GM23338 (cell line): ENCODE results near the gene RICTOR. TPM values are rescaled to one million over a fixed set of nuclear protein-coding genes. Genes with fewer than 3 reads are reported as not detected.

Experiments used
- ATAC-seq: fragments of 200-7000 bp; cut with Tn5 transposase; 3 replicates; pipeline ENCODE4 v1.9.1; 2020
- DNase-seq: peaks from one replicate; pipeline ENCODE4 v3.0.0-alpha.2; 2015; ENCODE audit warnings: low spot score
- H2AFZ ChIP-seq: fragments of 200-600 bp; sonication (generic); 2 replicates; pipeline ENCODE4 v1.8.0; 2016; ENCODE audit warnings: antibody characterized with exemption, mild to moderate bottlenecking, moderate library complexity
- H3F3A ChIP-seq: fragments of 200-600 bp; sonication (generic); replicated peaks from 2 replicates; pipeline ENCODE4 v1.8.0; 2017; ENCODE audit warnings: antibody characterized with exemption, mixed run types, low read depth
- H3K27ac ChIP-seq: fragments of 200-600 bp; sonication (generic); 2 replicates; pipeline ENCODE4 v1.6.1; 2016; ENCODE audit warnings: low read depth
- H3K27me3 ChIP-seq: fragments of 200-600 bp; sonication (generic); 2 replicates; pipeline ENCODE4 v1.8.0; 2016; ENCODE audit warnings: mild to moderate bottlenecking, mixed run types, moderate library complexity; ENCODE audit not compliant: insufficient read depth
- H3K36me3 ChIP-seq: fragments of 200-600 bp; sonication (generic); 2 replicates; pipeline ENCODE4 v1.8.0; 2016; ENCODE audit warnings: mild to moderate bottlenecking; ENCODE audit not compliant: insufficient read depth
- H3K4me1 ChIP-seq: fragments of 200-600 bp; sonication (generic); 2 replicates; pipeline ENCODE4 v1.8.0; 2016; ENCODE audit warnings: mild to moderate bottlenecking, moderate library complexity; ENCODE audit not compliant: insufficient read depth
- H3K4me2 ChIP-seq: fragments of 200-600 bp; sonication (generic); 2 replicates; pipeline ENCODE4 v1.7.1; 2017; ENCODE audit warnings: mixed run types
- H3K4me3 ChIP-seq: fragments of 200-600 bp; sonication (generic); 2 replicates; pipeline ENCODE4 v1.6.1; 2016; ENCODE audit warnings: mixed run types
- H3K79me2 ChIP-seq: fragments of 200-600 bp; sonication (generic); replicated peaks from 2 replicates; pipeline ENCODE4 v1.8.0; 2017; ENCODE audit warnings: mild to moderate bottlenecking; ENCODE audit not compliant: insufficient read depth
- H3K9me2 ChIP-seq: fragments of 200-600 bp; sonication (generic); 2 replicates; pipeline ENCODE4 v1.8.0; 2017; ENCODE audit not compliant: insufficient read depth
- H4K20me1 ChIP-seq: fragments of 200-600 bp; sonication (generic); replicated peaks from 2 replicates; pipeline ENCODE4 v1.8.0; 2017; ENCODE audit warnings: mild to moderate bottlenecking; ENCODE audit not compliant: insufficient read depth
- H3K27ac Mint-ChIP-seq: 2 replicates; pipeline ENCODE4 v1.8.0; 2020; ENCODE audit warnings: inconsistent platforms, mild to moderate bottlenecking, moderate library complexity, mixed read lengths
- H3K27me3 Mint-ChIP-seq: 3 replicates; pipeline ENCODE4 v1.8.0; 2022; ENCODE audit warnings: low read depth, mild to moderate bottlenecking, moderate library complexity, mixed read lengths, inconsistent platforms; ENCODE audit not compliant: insufficient read depth, poor library complexity
- H3K36me3 Mint-ChIP-seq: 3 replicates; pipeline ENCODE4 v1.8.0; 2021; ENCODE audit warnings: low read depth, mild to moderate bottlenecking, inconsistent platforms, moderate library complexity, mixed read lengths
- H3K4me1 Mint-ChIP-seq: 3 replicates; pipeline ENCODE4 v1.8.0; 2020; ENCODE audit warnings: mild to moderate bottlenecking, inconsistent platforms, mixed read lengths
- H3K4me3 Mint-ChIP-seq: 3 replicates; pipeline ENCODE4 v1.8.0; 2021; ENCODE audit warnings: moderate library complexity, mild to moderate bottlenecking, inconsistent platforms, mixed read lengths
- H3K9me3 Mint-ChIP-seq: 3 replicates; pipeline ENCODE4 v1.8.0; 2020; ENCODE audit warnings: moderate library complexity, mild to moderate bottlenecking, inconsistent platforms, mixed read lengths
- CREB1 ChIP-seq: fragments of 250-450 bp; sonication (Bioruptor Pico); IDR thresholded peaks from 2 replicates; pipeline ENCODE4 v1.5.0; 2020; ENCODE audit warnings: low read depth, mild to moderate bottlenecking, moderate library complexity
- EZH2phosphoT487 ChIP-seq: fragments of 200-600 bp; sonication (generic); IDR thresholded peaks from one replicate; pipeline ENCODE4 v1.8.1; 2018; ENCODE audit warnings: antibody characterized with exemption; ENCODE audit not compliant: unreplicated experiment
- NANOG ChIP-seq: IDR thresholded peaks from 2 replicates; pipeline ENCODE4 v1.6.1; 2016; ENCODE audit warnings: antibody characterized with exemption, borderline replicate concordance
- STAT1 ChIP-seq: IDR thresholded peaks from one replicate; pipeline ENCODE4 v1.6.1; 2016; ENCODE audit warnings: antibody characterized with exemption; ENCODE audit not compliant: unreplicated experiment
- ZNF114 ChIP-seq: fragments of 250-450 bp; sonication (Bioruptor Pico); IDR thresholded peaks from 2 replicates; pipeline ENCODE4 v1.5.0; 2020; ENCODE audit warnings: mild to moderate bottlenecking, moderate library complexity
- ZNF331 ChIP-seq: fragments of 250-450 bp; sonication (Bioruptor Pico); IDR thresholded peaks from 2 replicates; pipeline ENCODE4 v1.5.0; 2020; ENCODE audit warnings: low read depth, mild to moderate bottlenecking, moderate library complexity
- polyA plus RNA-seq: library from polyadenylated mRNA; unstranded; fragments of >200 nt; fragmentation: Nextera tagmentation; extraction: Ambion mirVana; gene quantifications from 2 replicates; pipeline ENCODE4 v1.2.1, GENCODE V29; 2016
- total RNA-seq: library from RNA; depleted of rRNA; stranded (reverse); fragments of >200 nt; shearing (Covaris generic); gene quantifications from 2 replicates; pipeline ENCODE4 v1.2.3, GENCODE V29; 2014
- TF ChIP-seq, protein P1 (sequence below): IDR thresholded peaks from 2 replicates; pipeline ENCODE4 v1.6.1; 2016; ENCODE audit warnings: antibody characterized with exemption
- TF ChIP-seq, protein P2 (sequence below): fragments of 250-450 bp; sonication (Bioruptor Pico); IDR thresholded peaks from 2 replicates; pipeline ENCODE4 v1.5.0; 2020; ENCODE audit warnings: mild to moderate bottlenecking, moderate library complexity
- TF ChIP-seq, protein P3 (sequence below): IDR thresholded peaks from one replicate; pipeline ENCODE4 v1.6.1; 2018; ENCODE audit warnings: antibody characterized with exemption; ENCODE audit not compliant: unreplicated experiment

The RICTOR gene
- total and polyA plus RNA-seq, 2 experiments from 2014 or later: 9.9 to 27.4 TPM

- peak; percentile 64 for ATAC-seq
- no peak overlapping the region for H3K27ac Mint-ChIP-seq
Measured at GRCh38 chr5:38921174-38921573, 153.0 kb downstream of the RICTOR start.

More at GRCh38 chr5:38921174-38921573, 153.0 kb downstream of the RICTOR start:
- Histone ChIP-seq H3K9me2 (0 out of 2 replicates have a peak, but pooled peaks cover 8% of the 10 kb centered on the region), H2AFZ (no peak overlapping the region), H3K4me1 (peaks cover 13% of the 10 kb centered on the region; the same call in 1 of the 2 replicates), H3K27me3 (no peaks in the 10 kb centered on the region), H3K4me2 (no peak overlapping the region), H3K79me2 (no peaks in the 10 kb centered on the region), H3K36me3 (no peaks in the 10 kb centered on the region), H3F3A (no peaks in the 10 kb centered on the region), H4K20me1 (no peaks in the 10 kb centered on the region), H3K4me3 (no peak overlapping the region), H3K27ac (no peak overlapping the region)
- H3K4me1 Mint-ChIP-seq: peaks cover 14% of the 10 kb centered on the region
- H3K4me3 Mint-ChIP-seq: no peak overlapping the region
- H3K27me3 Mint-ChIP-seq: peaks cover 3% of the 10 kb centered on the region
- TF ChIP-seq ZNF114 (CRISPR knock-in tag) (no peak), EZH2phosphoT487 (no peak), STAT1 (no peak), ZNF331 (CRISPR knock-in tag) (no peak), CREB1 (no peak), NANOG (no peak)
- TF ChIP-seq, protein P1, sequence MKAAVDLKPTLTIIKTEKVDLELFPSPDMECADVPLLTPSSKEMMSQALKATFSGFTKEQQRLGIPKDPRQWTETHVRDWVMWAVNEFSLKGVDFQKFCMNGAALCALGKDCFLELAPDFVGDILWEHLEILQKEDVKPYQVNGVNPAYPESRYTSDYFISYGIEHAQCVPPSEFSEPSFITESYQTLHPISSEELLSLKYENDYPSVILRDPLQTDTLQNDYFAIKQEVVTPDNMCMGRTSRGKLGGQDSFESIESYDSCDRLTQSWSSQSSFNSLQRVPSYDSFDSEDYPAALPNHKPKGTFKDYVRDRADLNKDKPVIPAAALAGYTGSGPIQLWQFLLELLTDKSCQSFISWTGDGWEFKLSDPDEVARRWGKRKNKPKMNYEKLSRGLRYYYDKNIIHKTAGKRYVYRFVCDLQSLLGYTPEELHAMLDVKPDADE: no peak
- TF ChIP-seq, protein P2, sequence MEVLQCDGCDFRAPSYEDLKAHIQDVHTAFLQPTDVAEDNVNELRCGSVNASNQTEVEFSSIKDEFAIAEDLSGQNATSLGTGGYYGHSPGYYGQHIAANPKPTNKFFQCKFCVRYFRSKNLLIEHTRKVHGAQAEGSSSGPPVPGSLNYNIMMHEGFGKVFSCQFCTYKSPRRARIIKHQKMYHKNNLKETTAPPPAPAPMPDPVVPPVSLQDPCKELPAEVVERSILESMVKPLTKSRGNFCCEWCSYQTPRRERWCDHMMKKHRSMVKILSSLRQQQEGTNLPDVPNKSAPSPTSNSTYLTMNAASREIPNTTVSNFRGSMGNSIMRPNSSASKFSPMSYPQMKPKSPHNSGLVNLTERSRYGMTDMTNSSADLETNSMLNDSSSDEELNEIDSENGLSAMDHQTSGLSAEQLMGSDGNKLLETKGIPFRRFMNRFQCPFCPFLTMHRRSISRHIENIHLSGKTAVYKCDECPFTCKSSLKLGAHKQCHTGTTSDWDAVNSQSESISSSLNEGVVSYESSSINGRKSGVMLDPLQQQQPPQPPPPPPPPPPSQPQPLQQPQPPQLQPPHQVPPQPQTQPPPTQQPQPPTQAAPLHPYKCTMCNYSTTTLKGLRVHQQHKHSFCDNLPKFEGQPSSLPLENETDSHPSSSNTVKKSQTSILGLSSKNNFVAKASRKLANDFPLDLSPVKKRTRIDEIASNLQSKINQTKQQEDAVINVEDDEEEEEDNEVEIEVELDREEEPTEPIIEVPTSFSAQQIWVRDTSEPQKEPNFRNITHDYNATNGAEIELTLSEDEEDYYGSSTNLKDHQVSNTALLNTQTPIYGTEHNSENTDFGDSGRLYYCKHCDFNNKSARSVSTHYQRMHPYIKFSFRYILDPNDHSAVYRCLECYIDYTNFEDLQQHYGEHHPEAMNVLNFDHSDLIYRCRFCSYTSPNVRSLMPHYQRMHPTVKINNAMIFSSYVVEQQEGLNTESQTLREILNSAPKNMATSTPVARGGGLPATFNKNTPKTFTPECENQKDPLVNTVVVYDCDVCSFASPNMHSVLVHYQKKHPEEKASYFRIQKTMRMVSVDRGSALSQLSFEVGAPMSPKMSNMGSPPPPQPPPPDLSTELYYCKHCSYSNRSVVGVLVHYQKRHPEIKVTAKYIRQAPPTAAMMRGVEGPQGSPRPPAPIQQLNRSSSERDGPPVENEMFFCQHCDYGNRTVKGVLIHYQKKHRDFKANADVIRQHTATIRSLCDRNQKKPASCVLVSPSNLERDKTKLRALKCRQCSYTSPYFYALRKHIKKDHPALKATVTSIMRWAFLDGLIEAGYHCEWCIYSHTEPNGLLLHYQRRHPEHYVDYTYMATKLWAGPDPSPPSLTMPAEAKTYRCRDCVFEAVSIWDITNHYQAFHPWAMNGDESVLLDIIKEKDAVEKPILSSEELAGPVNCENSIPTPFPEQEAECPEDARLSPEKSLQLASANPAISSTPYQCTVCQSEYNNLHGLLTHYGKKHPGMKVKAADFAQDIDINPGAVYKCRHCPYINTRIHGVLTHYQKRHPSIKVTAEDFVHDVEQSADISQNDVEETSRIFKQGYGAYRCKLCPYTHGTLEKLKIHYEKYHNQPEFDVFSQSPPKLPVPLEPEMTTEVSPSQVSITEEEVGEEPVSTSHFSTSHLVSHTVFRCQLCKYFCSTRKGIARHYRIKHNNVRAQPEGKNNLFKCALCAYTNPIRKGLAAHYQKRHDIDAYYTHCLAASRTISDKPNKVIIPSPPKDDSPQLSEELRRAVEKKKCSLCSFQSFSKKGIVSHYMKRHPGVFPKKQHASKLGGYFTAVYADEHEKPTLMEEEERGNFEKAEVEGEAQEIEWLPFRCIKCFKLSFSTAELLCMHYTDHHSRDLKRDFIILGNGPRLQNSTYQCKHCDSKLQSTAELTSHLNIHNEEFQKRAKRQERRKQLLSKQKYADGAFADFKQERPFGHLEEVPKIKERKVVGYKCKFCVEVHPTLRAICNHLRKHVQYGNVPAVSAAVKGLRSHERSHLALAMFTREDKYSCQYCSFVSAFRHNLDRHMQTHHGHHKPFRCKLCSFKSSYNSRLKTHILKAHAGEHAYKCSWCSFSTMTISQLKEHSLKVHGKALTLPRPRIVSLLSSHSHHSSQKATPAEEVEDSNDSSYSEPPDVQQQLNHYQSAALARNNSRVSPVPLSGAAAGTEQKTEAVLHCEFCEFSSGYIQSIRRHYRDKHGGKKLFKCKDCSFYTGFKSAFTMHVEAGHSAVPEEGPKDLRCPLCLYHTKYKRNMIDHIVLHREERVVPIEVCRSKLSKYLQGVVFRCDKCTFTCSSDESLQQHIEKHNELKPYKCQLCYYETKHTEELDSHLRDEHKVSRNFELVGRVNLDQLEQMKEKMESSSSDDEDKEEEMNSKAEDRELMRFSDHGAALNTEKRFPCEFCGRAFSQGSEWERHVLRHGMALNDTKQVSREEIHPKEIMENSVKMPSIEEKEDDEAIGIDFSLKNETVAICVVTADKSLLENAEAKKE (CRISPR knock-in tag): 0 out of 2 replicates have a peak, but pooled peaks have one; percentile 40
- TF ChIP-seq, protein P3, sequence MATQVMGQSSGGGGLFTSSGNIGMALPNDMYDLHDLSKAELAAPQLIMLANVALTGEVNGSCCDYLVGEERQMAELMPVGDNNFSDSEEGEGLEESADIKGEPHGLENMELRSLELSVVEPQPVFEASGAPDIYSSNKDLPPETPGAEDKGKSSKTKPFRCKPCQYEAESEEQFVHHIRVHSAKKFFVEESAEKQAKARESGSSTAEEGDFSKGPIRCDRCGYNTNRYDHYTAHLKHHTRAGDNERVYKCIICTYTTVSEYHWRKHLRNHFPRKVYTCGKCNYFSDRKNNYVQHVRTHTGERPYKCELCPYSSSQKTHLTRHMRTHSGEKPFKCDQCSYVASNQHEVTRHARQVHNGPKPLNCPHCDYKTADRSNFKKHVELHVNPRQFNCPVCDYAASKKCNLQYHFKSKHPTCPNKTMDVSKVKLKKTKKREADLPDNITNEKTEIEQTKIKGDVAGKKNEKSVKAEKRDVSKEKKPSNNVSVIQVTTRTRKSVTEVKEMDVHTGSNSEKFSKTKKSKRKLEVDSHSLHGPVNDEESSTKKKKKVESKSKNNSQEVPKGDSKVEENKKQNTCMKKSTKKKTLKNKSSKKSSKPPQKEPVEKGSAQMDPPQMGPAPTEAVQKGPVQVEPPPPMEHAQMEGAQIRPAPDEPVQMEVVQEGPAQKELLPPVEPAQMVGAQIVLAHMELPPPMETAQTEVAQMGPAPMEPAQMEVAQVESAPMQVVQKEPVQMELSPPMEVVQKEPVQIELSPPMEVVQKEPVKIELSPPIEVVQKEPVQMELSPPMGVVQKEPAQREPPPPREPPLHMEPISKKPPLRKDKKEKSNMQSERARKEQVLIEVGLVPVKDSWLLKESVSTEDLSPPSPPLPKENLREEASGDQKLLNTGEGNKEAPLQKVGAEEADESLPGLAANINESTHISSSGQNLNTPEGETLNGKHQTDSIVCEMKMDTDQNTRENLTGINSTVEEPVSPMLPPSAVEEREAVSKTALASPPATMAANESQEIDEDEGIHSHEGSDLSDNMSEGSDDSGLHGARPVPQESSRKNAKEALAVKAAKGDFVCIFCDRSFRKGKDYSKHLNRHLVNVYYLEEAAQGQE: peak; percentile 79
- H3K36me3 Mint-ChIP-seq: peaks cover under 1% of the 10 kb centered on the region; the same call in 1 of the 3 replicates
- peak; percentile 54 for DNase-seq
- H3K9me3 Mint-ChIP-seq: 0 out of 3 replicates have a peak, but pooled peaks cover under 1% of the 10 kb centered on the region
